HG02610 (cell line): ENCODE results near the gene HAAO.
A peak's percentile ranks its signal among the peaks of the same experiment; 100 is the strongest.
"Not testable (repeated sequence)": the region's sequence is repeated elsewhere in the genome, so short reads cannot be mapped to it uniquely, and the experiment has no call there.

Experiments
- ATAC-seq: cut with Tn5 transposase; IDR thresholded peaks from one replicate; pipeline ENCODE4 v1.9.1; 2021; ENCODE audit warnings: mild to moderate bottlenecking, moderate library complexity; ENCODE audit not compliant: unreplicated experiment

Gene HAAO

GRCh38 chr2:42792583-42793333, at the start of gene HAAO:
TSS of gene HAAO (minus strand) at chr2:42792583. CDS start at chr2:42792536, 47 bp downstream.
- ATAC-seq: peak; percentile 20

DNA sequence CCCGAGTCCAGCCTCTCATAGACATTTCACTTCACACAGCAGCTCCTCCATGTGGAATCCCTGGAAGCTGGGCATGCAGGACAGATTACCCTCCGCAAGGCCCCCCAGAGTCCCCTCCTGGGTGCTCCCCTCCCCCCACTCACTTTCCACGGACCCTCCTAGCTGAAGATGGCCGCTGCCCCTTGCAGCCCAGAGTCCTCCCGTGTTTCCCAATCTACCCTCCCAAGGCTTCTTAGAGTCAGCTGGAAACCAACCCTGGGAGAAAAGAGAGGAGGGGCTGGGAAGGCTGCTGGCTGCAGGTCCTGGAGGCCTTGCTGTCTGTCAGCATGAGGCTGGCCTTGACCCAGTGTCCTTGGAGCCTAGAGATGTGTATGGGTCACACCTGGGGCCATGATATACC, 49.0 kb upstream of the HAAO start:
- no peak for ATAC-seq

DNA sequence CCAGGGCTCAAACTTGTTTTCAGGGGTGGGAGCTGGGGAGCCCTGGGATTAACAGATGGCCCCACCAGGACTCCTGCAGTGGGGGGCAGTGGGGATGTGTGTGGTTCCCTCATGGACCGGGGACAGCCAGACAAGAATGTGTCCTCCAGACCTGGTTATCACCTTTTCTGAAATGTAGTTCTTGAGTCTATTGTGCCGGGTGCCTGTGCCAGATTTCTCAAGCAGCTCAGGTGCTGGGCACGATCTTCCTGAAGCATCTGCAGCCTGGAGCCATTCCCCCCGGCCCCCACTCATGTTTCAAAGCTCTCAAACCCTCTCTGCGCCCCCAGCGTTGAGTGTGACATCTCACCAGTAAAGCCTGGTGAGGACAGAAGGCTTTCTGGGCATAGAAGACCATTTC, 48.4 kb upstream of the HAAO start:
- ATAC-seq: no peak

GRCh38 chr2:42839809-42840501, 47.6 kb upstream of the HAAO start:
- no peak for ATAC-seq

DNA sequence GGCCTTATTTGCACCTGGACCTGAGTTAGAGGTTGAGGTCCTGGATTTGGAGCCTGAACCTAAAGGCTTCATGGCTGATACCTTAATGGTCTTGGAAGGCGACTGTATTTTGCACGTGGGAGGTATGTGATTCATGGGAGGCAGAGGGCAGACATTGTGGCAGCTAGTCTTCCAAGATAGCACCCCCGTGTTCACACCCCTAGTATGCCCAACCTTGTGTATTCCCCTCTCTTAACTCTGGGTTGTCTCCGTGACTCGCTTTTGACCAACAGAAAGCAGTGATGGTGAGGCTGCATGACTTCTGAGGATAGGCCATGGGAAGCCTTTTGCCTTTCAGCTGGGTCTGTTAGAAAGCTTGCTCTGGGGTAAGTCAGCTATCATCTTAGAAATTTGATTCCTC, 45.8 kb upstream of the HAAO start:
- ATAC-seq: no peak

DNA sequence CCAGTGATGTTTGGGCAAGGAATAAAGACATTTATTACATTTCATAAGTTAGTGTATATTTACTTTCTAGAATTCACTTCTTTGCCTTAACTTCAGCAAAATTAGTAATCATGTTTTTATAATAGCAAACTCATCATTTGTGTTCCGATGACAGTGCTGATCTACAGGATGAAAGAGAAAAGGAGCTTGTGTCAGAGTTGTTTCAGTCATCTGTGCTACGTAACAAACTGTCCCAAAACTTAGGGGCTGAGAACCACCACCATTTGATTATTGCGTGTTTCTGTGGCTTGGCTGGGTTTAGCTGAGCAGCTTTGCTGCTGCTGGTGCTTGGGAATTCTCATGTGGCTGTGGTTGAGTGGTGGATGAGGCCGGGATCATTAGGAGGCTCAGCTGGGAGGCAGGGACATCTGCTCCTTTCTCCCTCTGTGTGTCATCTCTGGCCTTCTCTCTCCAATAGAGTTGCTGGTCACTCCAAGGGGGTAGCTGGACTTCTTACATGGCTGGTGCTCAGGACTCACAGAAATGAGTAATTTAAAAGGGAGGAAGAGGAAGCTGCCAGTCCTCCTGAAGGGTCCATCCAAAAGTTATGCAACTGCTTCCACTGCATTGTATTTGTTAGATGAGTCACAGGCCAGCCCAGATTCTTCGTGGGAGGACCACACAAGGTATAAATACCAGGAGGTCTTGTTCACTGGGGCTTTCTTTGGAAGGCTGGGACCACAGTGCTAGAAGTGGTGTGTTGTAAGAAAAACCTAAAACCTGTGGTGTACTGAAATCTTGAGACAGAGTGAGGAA, 43.4 kb upstream of the HAAO start:
- no peak for ATAC-seq

- no peak for ATAC-seq
Measured at GRCh38 chr2:42834161-42834560, 41.8 kb upstream of the HAAO start.

- ATAC-seq: no peak
Measured at GRCh38 chr2:42832289-42832634, 39.9 kb upstream of the HAAO start.

DNA sequence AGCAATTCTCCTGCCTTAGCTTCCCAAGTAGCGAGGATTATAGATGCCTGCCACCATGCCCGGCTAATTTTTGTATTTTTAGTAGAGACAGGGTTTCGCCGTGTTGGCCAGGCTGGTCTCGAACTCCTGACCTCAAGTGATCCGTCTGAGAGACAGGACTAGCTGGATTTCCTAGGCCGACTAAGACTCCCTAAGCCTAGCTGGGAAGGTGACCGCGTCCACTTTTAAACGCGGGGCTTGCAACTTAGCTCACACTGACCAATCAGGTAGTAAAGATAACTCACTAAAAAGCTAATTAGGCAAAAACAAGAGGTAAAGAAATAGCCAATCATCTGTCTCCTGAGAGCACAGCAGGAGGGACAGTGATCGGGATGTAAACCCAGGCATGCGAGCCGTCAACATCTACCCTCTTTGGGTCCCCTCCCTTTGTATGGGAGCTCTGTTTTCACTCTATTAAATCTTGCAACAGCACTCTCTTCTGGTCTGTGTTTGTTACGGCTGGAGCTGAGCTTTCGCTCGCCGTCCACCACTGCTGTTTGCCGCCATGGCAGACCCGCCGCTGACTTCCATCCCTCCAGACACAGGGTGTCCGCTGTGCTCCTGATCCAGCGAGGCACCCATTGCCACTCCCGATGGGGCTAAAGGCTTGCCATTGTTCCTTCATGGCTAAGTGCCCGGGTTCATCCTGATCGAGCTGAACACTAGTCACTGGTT, 39.3 kb upstream of the HAAO start:
- ATAC-seq: not testable (repeated sequence)

GRCh38 chr2:42830922-42831574, 38.7 kb upstream of the HAAO start:
- ATAC-seq: no peak

DNA sequence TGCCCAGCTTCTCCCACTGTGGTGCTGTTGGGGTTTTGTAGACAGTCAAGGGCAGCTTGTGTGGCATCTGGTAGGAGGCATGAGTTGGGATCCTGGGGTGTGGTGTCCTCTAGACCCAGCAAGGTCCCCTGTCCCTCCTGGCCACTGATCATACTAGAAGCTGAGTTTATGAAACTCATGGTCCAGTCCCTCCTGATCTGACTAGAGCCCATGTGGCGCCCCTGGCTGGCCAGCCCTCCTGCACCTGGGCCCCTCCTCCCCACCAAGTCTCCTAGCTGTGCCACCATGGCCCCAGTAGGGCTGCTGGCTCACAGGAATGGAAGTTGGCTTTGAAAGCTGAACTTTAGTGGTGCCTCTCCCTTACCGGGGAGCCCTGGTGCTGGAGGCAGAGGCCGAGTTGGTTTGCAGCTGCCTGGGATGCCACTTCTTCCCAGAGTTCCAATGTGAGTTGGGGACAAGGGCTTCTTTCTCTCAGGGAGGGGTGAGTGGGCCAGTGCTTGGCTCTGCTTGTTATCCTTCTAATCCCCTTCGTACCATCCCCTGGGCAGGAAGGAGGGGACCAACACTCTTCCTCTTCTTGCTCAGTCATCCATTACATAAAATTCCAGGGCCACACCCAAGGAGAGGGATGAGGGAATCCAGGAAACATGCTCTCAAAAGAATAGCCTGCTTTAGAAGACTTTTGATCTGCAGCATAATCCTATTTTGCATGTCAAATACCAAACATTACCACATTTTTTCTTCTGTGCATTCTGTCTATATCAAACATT, 37.5 kb upstream of the HAAO start:
- ATAC-seq: no peak

DNA sequence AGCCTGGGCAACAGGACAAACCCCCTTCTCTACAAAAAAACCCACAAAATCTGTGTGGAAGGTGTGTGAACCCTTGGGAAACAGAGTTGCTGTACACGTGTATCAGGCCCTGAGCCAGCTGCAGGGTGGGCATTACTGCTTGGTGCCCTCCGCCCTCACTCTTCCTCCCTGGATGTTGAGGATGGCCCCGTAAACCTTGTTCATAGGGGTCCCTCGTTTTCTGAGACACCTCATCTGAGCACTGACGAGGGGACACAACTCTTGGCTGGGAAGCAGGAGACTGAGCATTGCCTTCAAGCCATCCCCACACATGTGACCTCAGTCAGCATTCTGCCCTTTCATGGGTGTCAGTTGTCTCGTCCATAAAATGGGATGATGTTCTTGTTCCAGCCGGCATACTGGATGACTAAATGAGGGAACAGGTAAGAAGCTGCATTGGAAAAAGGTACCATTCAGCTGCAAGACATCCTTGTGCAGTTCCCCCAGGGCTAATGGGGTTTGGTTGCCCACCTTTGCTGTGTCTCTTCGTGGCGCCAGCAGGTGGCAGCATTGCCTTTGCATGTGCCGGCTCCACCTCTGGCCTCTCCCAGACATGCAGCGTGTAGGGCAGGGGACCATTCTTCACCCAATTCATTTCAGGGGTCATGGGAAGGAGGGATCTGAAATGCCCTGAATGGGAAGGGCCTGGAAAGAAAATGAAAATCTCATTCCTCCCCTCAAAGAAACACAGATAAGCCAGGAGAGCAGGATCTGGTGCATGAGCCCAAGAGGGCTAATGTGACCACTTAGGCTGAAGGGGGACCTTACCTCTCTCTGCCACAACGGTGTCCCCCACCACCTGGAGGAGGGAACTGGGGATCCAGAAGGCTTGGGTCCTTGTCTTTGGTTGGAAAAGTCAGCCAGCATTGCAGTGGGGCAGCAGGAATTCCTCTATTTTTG, 36.4 kb upstream of the HAAO start:
- peak; percentile 87 for ATAC-seq

GRCh38 chr2:42827647-42828486, 35.5 kb upstream of the HAAO start:
- ATAC-seq: peak; percentile 72

DNA sequence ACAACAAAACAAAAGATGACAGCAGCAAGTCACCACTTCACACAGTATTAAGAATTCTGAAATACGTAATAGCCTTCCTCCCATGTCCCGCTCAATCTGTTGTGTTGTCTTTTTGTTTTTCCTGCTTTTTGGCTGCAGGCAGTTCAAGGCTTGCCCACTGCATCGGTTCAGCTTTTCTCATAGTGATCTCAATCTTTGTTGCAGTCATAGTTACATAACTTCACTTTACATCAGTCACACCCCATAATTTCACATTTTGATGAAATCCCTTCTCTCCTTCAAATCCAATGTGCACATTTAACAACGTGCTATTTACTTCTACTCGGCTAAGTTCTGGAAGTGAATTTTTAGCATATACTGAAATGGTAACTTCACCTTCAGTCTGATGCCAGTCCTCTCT, 33.8 kb upstream of the HAAO start:
- no peak for ATAC-seq

DNA sequence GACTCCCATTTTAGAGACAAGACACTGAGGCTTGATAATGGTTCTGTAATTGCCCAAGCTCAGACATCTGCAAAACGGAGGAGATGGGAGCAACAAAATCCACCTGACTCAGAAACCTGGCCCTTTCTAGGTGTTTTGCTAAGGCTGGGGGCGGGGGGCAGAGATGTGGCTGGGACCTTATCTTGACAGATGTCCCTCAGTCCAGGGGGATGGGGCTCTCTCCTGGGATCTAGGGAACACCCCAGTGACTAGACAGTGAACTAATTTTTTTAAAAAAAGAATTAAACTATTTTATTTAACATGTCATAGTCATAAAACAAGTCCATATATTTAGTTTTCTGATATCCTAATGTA, 32.0 kb upstream of the HAAO start:
- ATAC-seq: no peak

GRCh38 chr2:42823744-42824453, 31.5 kb upstream of the HAAO start:
- ATAC-seq: no peak

- no peak for ATAC-seq
Measured at GRCh38 chr2:42819160-42819559, 26.8 kb upstream of the HAAO start.
